OCI-LY3 (cell line): ENCODE results near the gene TMEM52B.

ENCODE experiments used
- H2AFZ ChIP-seq: fragments of 200-600, 300-600 bp; shearing (Covaris generic); 2 replicates; pipeline ENCODE4 v1.6.0; 2014; ENCODE audit warnings: antibody characterized with exemption, low read depth, low read length
- H3K27ac ChIP-seq: fragments of 200-600, 300-600 bp; sonication (generic); 2 replicates; pipeline ENCODE4 v1.5.1; 2014; ENCODE audit warnings: mild to moderate bottlenecking, low read length, moderate library complexity, mixed read lengths
- H3K27me3 ChIP-seq: fragments of 200-600, 300-600 bp; sonication (generic); 2 replicates; pipeline ENCODE4 v1.6.1; 2014; ENCODE audit warnings: low read depth, low read length, mixed read lengths
- H3K36me3 ChIP-seq: fragments of 200-600, 300-600 bp; sonication (generic); replicated peaks from 2 replicates; pipeline ENCODE3; 2014; ENCODE audit warnings: low read depth, low read length, mixed read lengths
- H3K4me1 ChIP-seq: fragments of 300-600, 200-600 bp; sonication (generic); 2 replicates; pipeline ENCODE4 v1.6.1; 2014; ENCODE audit warnings: low read length, mixed read lengths
- H3K4me2 ChIP-seq: fragments of 200-600, 300-600 bp; sonication (generic); 2 replicates; pipeline ENCODE4 v1.6.1; 2014; ENCODE audit warnings: low read length, mixed read lengths
- H3K4me3 ChIP-seq: fragments of 300-600, 200-600 bp; sonication (generic); 2 replicates; pipeline ENCODE4 v1.5.1; 2014; ENCODE audit warnings: antibody characterized with exemption, mild to moderate bottlenecking, low read length, moderate library complexity
- H3K79me2 ChIP-seq: fragments of 300-600, 200-600 bp; shearing (Covaris generic); 2 replicates; pipeline ENCODE4 v1.6.1; 2014; ENCODE audit warnings: mild to moderate bottlenecking, low read length, mixed read lengths
- H3K9ac ChIP-seq: fragments of 300-600, 200-600 bp; shearing (Covaris generic); 2 replicates; pipeline ENCODE4 v1.6.0; 2014; ENCODE audit warnings: mild to moderate bottlenecking, low read length, moderate library complexity
- H3K9me3 ChIP-seq: fragments of 200-600, 300-600 bp; shearing (Covaris generic); 2 replicates; pipeline ENCODE4 v1.6.1; 2014; ENCODE audit warnings: low read length, mixed read lengths; ENCODE audit not compliant: insufficient read depth
- H4K20me1 ChIP-seq: fragments of 200-600, 300-600 bp; sonication (generic); 2 replicates; pipeline ENCODE4 v1.6.1; 2016; ENCODE audit warnings: low read length, mixed read lengths; ENCODE audit not compliant: insufficient read depth
- CTCF ChIP-seq: fragments of 200-600, 300-600 bp; sonication (generic); IDR thresholded peaks from 2 replicates; pipeline ENCODE4 v1.5.1; 2014; ENCODE audit warnings: antibody characterized with exemption, low read length, low read depth
- EZH2phosphoT487 ChIP-seq: fragments of 200-600 bp; shearing (Covaris generic); IDR thresholded peaks from 2 replicates; pipeline ENCODE4 v1.6.1; 2018; ENCODE audit warnings: antibody characterized with exemption, mixed run types, low read depth

Gene TMEM52B

GRCh38 chr12:10155966-10156365 lies 22.9 kb upstream of the TMEM52B start:
- H3K27me3 ChIP-seq: peaks cover 52% of the 10 kb centered on the region
- peaks cover 11% of the 10 kb centered on the region for H3K4me1 ChIP-seq
- H3K36me3 ChIP-seq: no peaks in the 10 kb centered on the region
- H2AFZ ChIP-seq: no peak overlapping the region
- H3K4me3 ChIP-seq: no peak overlapping the region
- no peak overlapping the region for H3K9ac ChIP-seq
- no peak overlapping the region for H3K27ac ChIP-seq
- no peak overlapping the region for H3K4me2 ChIP-seq
- no peaks in the 10 kb centered on the region for H3K9me3 ChIP-seq
- TF ChIP-seq CTCF: no peak
- TF ChIP-seq EZH2phosphoT487: no peak
- H4K20me1 ChIP-seq: no peaks in the 10 kb centered on the region
- no peaks in the 10 kb centered on the region for H3K79me2 ChIP-seq

GRCh38 chr12:10158406-10158805 lies 20.4 kb upstream of the TMEM52B start:
- no peak overlapping the region for H2AFZ ChIP-seq
- H3K27ac ChIP-seq: no peak overlapping the region
- no peaks in the 10 kb centered on the region for H3K36me3 ChIP-seq
- no peaks in the 10 kb centered on the region for H3K79me2 ChIP-seq
- H3K9me3 ChIP-seq: no peaks in the 10 kb centered on the region
- H4K20me1 ChIP-seq: no peaks in the 10 kb centered on the region
- no peak for TF ChIP-seq CTCF
- TF ChIP-seq EZH2phosphoT487: no peak
- no peak overlapping the region for H3K4me2 ChIP-seq
- H3K4me1 ChIP-seq: peaks cover 21% of the 10 kb centered on the region
- no peak overlapping the region for H3K4me3 ChIP-seq
- H3K27me3 ChIP-seq: peaks cover 45% of the 10 kb centered on the region
- H3K9ac ChIP-seq: no peak overlapping the region

- H3K4me2 ChIP-seq: no peak overlapping the region
- no peaks in the 10 kb centered on the region for H3K79me2 ChIP-seq
- H3K4me3 ChIP-seq: no peak overlapping the region
- H3K9me3 ChIP-seq: no peaks in the 10 kb centered on the region
- TF ChIP-seq CTCF (no peak), EZH2phosphoT487 (no peak)
- H3K9ac ChIP-seq: no peak overlapping the region
- H3K36me3 ChIP-seq: no peaks in the 10 kb centered on the region
- H3K4me1 ChIP-seq: peaks cover 21% of the 10 kb centered on the region
- H2AFZ ChIP-seq: no peak overlapping the region
- no peak overlapping the region for H3K27ac ChIP-seq
- peaks cover 36% of the 10 kb centered on the region for H3K27me3 ChIP-seq
- H4K20me1 ChIP-seq: no peaks in the 10 kb centered on the region
Measured at GRCh38 chr12:10159280-10159679, 19.6 kb upstream of the TMEM52B start.

GRCh38 chr12:10160617-10161385 lies 18.0 kb upstream of the TMEM52B start:
- no peak overlapping the region for H3K4me3 ChIP-seq
- no peaks in the 10 kb centered on the region for H3K79me2 ChIP-seq
- H3K36me3 ChIP-seq: no peaks in the 10 kb centered on the region
- no peaks in the 10 kb centered on the region for H3K9me3 ChIP-seq
- peaks cover 21% of the 10 kb centered on the region for H3K4me1 ChIP-seq
- H3K27me3 ChIP-seq: peaks cover 34% of the 10 kb centered on the region
- no peak overlapping the region for H3K9ac ChIP-seq
- H3K4me2 ChIP-seq: peak overlapping the region; percentile 22
- no peaks in the 10 kb centered on the region for H4K20me1 ChIP-seq
- H2AFZ ChIP-seq: no peak overlapping the region
- TF ChIP-seq EZH2phosphoT487 (no peak), CTCF (no peak)
- no peak overlapping the region for H3K27ac ChIP-seq
